Stimulated activated CD4-positive, alpha-beta T cell treated with anti-CD3 and anti-CD28 coated beads, Interleukin-1b, Interleukin-23, amount 100 ng/mL, for 4 hours (primary cell): Measurements from ENCODE around the gene C20orf144.
"Not testable (repeated sequence)": the region's sequence is repeated elsewhere in the genome, so short reads cannot be mapped to it uniquely, and the experiment has no call there.

Experiments
- DNase-seq, 2 donors: peaks; one replicate each; pipeline ENCODE4 v3.0.0-alpha.2; 2020; ENCODE audit warnings: low read depth in 2 of 2

The C20orf144 gene

DNA sequence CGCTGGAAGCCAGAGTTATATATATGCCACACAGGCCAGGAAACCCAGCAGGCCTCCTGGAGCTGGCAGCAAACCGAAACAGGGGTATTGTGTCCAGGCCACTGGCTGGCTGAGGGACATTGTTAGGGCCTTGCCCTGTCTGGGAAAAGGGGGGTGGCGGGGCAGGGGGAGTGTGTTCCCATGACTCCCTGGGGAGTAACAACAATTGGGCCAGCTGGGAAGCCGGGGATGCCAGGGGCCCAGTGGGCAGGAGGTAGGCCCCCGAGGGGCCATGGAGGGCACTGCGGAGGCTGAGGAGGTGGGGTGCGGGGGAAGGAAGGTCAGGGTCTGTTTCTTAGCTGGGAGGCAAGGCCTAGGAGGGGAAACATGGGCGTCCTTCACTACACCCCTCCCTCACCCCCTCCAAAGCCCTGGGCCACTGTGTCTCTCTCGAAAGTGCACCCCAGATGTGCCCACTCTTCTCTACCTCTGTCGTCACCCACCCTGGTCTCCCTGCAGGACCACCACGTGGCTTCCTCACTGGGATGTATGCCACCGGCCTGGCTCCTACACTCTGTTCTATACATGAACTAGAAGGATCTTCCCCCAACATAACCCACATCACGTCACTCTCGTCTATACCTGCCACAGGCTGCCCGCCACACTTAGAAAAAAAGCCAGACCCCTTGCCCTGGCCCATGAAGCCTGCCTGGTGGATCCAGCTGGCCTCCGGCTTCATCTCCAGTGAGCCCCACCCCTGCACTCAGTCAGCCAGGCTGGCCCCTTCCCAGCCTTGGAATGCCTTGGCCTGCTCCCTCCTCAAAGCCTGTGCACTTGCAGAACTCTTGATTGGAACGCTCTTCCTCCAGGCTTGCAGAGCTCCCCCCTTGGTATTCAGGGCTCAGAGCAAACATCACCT is 31.9 kb downstream of the C20orf144 start:
- no peak for DNase-seq

DNA sequence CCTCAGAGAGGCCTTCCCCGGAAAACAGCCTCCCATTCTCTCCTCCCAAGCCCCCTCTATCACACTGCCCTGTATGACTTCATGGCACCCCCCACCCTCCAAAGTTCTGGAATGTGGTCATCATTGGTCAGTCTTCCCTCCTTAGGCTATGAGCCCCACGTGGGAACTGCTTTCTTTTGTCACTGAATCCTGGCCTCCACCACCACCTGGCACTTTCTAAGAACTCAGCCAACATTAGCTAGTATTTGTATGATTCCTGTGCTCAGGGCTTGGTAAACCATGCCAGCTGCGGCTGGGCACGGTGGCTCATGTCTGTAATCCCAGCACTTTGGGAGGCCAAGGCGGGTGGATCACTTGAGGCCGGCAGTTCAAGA is 32.5 kb downstream of the C20orf144 start:
- no peak for DNase-seq

DNA sequence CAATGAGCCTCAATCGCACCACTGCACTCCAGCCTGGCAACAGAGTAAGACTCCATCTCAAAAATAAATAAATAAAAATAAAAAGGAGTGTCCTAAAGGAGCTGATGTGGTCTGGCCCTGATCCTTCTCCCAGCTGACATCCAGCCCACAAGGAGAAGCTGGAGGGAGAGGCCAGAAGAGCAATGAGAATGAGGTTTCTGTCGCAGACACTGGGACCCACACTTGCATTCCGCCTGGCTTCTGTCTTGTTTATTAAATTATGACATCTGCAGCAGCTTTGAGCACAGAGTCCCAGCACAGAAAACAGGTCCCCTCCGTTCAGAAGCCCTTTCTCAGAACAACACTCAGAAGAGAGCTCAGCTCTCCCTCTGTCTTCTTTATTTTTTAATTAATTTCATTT is 34.3 kb downstream of the C20orf144 start:
- DNase-seq = no peak

DNA sequence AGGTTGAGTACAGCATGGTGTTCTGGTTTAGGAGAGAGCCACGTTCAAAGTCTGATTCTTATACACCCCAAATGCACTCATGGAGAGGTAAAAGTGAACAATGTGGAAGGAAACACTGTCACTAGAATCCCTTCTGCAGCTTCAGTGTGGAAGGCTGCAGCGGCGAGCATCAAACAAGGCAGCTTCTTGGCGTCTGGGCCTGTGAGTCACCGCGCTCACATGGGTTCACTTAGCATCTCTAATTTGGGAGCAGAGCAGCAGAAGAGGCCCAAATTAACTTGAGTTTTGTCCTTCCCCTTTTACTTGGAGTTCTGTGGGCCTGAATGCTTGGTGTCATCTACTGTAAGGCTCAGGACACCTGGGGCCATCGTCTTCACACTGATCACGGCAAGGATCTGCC is 35.0 kb downstream of the C20orf144 start:
- DNase-seq = no peak

DNA sequence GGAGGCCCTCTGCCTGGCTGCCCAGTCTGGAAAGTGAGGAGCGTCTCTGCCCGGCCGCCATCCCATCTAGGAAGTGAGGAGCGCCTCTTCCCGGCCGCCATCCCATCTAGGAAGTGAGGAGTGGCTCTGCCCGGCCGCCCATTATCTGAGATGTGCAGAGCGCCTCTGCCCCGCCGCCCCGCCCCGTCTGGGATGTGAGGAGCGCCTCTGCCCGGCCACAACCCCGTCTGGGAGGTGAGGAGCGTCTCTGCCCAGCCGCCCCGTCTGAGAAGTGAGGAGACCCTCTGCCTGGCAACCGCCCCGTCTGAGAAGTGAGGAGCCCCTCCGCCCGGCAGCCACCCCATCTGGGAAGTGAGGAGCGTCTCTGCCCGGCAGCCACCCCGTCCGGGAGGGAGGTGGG is 36.8 kb downstream of the C20orf144 start:
- DNase-seq = not testable (repeated sequence)

DNA sequence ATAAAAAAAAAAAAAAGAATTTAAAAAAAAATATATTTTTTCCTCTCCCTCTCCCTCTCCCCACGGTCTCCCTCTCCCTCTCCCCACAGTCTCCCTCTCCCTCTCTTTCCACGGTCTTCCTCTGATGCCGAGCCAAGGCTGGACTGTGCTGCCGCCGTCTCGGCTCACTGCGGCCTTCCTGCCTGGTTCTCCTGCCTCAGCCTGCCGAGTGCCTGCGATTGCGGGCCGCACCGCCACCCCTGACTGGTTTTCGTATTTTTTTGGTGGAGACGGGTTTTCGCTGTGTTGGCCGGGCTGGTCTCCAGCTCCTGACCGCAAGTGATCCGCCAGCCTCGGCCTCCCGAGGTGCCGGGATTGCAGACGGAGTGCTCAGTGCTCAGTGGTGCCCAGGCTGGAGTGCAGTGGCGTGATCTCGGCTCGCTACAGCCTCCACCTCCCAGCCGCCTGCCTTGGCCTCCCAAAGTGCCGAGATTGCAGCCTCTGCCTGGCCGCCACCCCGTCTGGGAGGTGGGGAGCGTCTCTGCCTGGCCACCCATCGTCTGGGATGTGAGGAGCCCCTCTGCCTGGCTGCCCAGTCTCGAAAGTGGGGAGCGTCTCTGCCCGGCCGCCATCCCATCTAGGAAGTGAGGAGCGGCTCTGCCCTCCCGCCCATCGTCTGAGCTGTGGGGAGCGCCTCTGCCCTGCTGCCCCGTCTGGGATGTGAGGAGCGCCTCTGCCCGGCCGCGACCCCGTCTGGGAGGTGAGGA is 38.7 kb downstream of the C20orf144 start:
- not testable (repeated sequence) for DNase-seq

DNA sequence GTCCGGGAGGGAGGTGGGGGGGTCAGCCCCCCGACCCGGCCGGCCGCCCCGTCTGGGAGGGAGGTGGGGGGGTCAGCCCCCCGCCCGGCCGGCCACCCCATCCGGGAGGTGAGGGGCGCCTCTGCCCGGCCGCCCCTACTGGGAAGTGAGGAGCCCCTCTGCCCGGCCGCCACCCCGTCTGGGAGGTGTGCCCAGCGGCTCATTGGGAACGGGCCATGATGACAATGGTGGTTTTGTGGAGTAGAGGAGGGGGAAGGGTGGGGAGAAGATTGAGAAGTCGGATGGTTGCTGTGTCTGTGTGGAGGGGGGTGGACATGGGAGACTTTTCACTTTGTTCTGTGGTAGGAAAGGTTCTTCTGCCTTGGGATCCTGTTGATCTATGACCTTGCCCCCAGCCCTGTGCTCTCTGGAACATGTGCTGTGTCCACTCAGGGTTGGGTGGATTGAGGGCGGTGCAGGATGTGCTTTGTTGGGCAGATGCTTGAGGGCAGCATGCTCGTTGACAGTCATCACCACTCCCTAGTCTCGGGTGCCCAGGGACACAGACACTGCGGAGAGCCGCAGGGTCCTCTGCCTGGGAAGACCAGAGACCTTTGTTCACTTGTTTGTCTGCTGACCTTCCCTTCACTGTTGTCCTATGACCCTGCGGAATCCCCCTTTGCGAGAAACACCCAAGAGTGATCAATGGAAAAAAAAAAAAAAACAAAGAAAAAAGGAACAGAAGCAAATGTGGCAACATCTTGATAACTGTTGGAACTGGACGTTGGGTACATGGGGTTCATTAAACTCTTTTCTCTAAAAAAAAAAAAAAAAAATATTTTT is 39.7 kb downstream of the C20orf144 start:
- DNase-seq = no peak

DNA sequence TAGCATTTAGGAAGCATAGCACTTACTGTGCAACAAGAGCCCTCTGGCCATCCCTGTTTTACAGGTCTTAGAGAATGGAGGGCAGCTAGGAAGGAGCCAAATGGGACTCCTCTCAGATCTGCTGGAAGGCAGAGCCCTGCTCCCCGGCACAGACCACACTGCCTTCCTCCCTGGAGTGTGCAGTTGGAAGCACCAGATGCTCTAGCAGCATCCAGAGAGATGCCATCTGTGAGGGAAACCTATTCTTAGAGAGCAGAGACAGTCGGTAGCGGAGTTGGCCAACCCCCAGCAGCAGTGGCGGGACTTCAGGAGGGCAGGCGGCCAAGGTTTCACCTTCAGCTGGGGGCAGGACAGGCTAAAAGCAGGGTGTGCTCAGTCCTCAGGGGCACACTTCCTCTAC is 40.7 kb downstream of the C20orf144 start:
- no peak for DNase-seq

DNA sequence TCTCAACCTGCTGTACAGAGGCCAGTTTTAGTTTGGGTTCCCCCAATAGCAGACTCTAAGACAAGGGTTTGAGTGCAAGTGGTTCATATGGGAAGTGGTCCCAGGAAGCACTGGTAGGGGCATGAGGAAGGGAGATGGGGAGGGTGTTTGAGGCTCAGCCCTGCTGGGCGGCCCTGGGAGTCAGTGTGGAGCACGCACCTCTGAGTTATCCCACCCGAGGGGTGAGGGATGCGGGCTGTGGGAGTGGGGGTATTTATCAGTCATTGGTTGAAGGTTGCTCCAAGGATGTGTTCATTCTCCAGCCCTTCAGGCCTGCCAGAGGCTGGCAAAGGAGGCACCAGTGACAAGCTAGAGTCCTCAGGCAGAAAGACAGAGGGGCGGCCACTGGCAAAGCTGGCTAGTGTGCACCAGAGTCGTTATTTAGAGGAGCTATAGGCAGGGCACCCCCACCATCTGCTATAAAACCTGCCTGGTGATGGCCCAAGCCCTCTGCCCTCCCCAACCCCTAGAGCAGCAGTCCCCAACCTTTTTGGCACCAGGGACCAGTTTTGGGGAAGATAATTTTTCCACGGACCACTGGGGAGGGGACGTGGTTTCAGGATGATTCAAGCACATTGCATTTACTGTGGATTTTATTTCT is 41.5 kb downstream of the C20orf144 start:
- no peak for DNase-seq

DNA sequence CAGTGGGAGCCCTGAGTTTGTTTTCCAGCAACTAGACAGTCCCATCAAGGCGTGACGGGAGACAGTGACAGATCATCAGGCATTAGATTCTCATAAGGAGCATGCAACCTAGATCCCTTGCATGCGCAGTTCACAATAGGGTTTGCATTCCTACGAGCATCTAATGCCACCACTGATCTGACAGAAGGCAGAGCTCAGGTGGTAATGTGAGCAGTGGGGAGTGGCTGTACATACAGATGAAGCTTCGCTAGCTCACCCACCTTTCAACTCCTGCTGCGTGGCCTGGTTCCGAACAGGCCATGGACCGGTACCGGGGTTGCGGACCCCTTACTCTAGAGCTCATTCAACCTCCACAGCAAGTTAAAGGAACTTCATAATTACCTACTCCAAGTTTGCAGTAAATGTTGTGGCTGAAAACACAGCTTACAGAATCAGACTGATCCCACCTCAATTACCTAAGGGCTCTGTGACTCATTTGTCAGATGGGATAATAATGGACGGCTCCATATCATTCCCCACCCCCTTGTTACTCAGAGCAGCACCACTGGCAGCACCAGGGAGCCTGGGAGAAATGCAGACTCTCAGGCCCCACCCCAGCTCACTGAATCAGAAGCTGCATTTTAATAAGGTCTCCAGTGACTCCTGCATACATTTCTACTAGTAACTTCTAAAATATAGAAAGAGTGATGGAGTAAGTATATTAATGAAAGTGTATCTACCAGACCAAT is 42.2 kb downstream of the C20orf144 start:
- DNase-seq = no peak

DNA sequence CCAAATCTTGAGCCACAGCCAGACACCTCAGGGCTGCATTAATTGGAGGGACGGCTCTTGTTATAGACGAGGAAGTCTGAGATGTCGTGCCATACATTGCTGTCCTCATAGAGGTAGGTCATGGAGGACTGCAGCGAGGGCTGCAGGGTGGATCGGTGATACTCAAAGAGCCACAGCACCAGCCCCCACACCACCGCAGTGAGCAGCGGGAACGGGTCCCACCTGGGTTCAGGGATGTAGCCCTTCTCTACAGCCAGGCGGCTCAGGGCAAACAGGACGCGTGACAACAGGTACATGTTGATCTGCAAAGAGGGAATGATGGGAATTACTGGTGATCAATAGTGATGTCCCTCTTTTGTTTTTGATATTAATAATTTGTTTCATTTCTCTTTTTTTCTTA is 45.5 kb downstream of the C20orf144 start:
- DNase-seq = no peak

DNA sequence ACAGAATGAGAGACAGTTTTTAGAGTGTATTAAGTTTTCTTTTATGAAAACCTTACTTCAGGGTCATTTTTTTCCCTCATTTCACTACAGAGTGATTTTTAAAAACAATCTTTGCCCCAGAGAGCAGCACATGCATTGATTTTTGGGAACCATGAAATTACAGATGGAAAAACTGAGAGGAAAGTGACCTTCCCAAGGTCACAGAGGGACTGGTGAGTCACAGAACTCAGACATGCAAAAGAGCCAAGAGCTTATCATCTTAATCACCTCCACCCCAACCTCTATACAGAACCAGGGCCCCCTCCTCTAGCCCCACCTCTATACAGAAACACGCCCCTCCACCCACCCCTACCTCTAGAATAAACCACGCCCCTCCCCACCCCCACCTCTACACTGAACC is 47.3 kb downstream of the C20orf144 start:
- DNase-seq = no peak

DNA sequence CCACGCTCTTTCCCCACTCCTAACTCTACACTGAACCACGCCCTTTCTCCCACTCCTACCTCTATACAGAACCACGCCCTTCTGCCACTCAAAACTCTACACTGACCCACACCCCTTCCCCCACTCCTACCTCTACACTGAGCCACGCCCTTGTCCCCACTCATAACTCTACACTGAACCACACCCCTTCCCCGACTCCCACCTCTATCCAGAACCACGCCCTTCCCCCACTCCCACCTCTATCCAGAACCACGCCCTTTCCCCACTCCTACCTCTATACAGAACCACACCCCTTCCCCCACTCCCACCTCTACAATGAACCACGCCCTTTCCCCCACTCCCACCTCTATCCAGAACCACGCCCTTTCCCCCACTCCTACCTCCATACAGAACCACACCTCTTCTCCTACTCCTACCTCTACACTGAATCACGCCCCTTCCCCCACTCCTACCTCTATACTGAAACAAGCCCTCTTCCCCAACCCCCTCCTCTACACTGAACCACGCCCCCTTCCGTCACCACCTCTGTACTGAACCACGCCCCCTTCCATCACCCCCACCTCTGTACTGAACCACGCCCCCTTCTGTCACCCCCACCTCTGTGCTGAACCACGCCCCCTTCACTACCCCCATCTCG is 47.9 kb downstream of the C20orf144 start:
- no peak for DNase-seq

DNA sequence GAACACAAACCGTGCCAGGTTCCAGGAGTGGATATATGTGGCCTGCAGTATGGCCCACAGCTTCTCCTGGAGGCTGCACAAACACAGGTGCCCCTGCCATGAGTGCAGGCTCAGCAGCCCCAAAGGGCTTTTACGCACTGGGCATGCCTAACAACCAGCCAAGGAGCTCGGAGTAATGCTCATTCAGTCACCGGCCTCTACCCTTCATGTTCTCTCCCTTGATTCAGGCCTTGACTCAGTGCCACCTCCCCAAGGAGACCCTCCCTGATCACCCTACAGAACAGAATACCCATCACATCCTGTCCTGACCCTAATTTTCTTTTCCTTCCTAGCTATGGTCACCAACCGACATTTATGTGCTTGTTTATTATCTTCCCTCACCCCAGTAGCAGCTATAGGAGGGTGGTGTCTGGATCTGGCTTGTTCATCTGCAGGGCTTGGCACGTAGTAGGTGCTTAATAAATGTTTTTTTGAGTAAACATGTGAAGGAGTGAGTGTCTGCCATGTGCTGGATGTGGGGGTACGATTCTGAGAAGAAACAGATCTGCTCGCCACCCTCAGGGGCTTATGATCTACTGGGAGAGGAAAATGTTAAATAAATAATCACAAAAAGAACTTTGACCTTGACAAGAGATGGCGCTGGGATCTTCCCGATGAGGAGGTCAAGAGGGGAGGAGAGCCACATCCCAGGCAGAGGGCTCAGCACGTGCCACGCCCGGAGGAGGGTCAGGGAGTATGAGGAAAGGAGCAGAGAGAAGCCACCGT is 48.7 kb downstream of the C20orf144 start:
- no peak for DNase-seq

DNA sequence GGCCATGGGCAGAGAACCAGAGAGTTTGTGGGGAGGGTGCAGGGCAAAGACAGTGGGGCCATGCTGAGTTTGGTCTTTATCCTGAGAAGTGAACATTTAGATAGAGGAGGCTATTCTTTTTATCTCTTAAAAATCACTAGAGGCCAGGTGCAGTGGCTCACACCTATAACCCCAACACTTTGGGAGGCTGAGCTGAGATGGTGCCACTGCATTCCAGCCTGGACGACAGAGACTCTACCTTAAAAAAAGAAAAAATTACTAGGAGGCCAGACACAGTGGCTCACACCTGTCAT is 49.3 kb downstream of the C20orf144 start:
- no peak for DNase-seq
